Measurements from ENCODE around the gene SETD6. TPM values are rescaled to one million over a fixed set of nuclear protein-coding genes. Genes with fewer than 3 reads are reported as not detected.

The SETD6 gene
- total and polyA plus RNA-seq, 9 of the 15 experiments (the other 6 are each of a cell fraction or from before 2014, with no cell fraction given) = 9.2 to 40.9 (median 19.8) TPM

DNA sequence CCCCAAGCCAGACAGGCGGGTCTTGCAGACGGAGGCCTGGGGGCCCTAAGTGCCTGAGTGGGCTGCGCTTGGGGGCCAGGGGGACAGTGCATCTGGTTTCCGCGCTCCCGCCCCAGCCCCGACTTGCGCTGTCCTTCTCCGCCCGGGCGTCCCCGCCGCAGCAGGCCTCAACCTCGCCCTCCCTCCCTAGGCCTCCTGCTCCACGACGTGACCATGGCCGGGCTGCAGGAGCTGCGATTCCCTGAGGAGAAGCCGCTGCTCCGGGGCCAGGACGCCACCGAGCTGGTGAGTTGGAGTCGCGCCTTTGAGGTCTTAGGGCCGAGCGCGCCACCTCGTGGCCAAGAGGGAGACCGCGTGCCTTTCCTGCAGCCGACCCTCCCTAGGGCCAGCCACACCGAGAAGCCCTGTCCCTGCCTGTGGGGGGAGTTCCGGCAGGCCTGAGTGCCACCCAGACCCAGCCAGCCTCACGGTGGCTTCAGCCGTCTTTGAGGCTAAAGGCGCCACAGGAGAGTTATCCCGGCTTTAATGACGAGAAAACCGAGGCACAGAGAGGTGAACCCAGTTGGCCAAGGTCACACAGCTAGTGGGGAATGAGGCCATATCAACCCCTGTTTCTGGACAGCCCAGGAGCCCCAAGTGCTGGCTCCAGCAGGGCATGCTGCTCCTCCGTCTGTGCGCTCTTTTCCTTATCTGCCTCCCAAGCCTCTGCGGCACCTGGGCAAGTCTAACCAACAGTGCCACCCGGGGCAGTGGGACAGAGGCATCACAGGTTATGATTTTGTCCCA, 27.6 kb upstream of the SETD6 start (continued):
- TF ChIP-seq ATF6 (CRISPR knock-in tag; IDR thresholded peaks at IDR 0.05) = no peak
- no peak for TF ChIP-seq ZBTB34 (CRISPR knock-in tag; IDR thresholded peaks at IDR 0.05)
- no peak for TF ChIP-seq MCM3 (IDR thresholded peaks at IDR 0.05)
- TF ChIP-seq, protein P1, sequence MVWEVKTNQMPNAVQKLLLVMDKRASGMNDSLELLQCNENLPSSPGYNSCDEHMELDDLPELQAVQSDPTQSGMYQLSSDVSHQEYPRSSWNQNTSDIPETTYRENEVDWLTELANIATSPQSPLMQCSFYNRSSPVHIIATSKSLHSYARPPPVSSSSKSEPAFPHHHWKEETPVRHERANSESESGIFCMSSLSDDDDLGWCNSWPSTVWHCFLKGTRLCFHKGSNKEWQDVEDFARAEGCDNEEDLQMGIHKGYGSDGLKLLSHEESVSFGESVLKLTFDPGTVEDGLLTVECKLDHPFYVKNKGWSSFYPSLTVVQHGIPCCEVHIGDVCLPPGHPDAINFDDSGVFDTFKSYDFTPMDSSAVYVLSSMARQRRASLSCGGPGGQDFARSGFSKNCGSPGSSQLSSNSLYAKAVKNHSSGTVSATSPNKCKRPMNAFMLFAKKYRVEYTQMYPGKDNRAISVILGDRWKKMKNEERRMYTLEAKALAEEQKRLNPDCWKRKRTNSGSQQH (CRISPR knock-in tag; IDR thresholded peaks at IDR 0.05) = no peak
- TF ChIP-seq TFAP4 (CRISPR knock-in tag; IDR thresholded peaks at IDR 0.05; ENCODE audit: borderline replicate concordance) = peak; percentile 50; the same call in 1 of the 2 replicates
- no peak for TF ChIP-seq MAFG (tag; conservative IDR thresholded peaks at IDR 0.05)
- no peak for TF ChIP-seq ZFPM2 (CRISPR knock-in tag; IDR thresholded peaks at IDR 0.05)
- peak; percentile 90 to 97 (median 92) for TF ChIP-seq CTCF (IDR thresholded peaks at IDR 0.05 in 2 of 3, conservative IDR thresholded peaks at IDR 0.05 in 1 of 3; ENCODE audit: insufficient read depth in 2 of 3, low read depth in 1 of 3, low read length in 3 of 3)
- TF ChIP-seq ZNF75A (CRISPR knock-in tag; IDR thresholded peaks at IDR 0.05) = no peak
- no peak for TF ChIP-seq BRD9 (IDR thresholded peaks at IDR 0.05; ENCODE audit: low read depth, partially characterized antibody)
- TF ChIP-seq CUX1 (CRISPR knock-in tag; IDR thresholded peaks at IDR 0.05) = no peak
- TF ChIP-seq RBM25 (IDR thresholded peaks at IDR 0.05; ENCODE audit: low read depth, low read length, severe bottlenecking) = peak; percentile 59
- no peak for TF ChIP-seq ZNF57 (CRISPR knock-in tag; IDR thresholded peaks at IDR 0.05)
